Measurements from ENCODE around the gene WDR54.
"Not testable (repeated sequence)": the region's sequence is repeated elsewhere in the genome, so short reads cannot be mapped to it uniquely, and the experiment has no call there.

WDR54 gene

GRCh38 chr2:74454654-74455511 lies 33.4 kb downstream of the WDR54 start, which contains the start of gene INO80B:
TSS of gene INO80B (plus strand) at chr2:74455087. CDS start at chr2:74455117, 30 bp downstream.
- peak; percentile 96 to 98 for DNase-seq (ENCODE audit: low read depth in 1 of 2, low spot score in 1 of 2)

DNA sequence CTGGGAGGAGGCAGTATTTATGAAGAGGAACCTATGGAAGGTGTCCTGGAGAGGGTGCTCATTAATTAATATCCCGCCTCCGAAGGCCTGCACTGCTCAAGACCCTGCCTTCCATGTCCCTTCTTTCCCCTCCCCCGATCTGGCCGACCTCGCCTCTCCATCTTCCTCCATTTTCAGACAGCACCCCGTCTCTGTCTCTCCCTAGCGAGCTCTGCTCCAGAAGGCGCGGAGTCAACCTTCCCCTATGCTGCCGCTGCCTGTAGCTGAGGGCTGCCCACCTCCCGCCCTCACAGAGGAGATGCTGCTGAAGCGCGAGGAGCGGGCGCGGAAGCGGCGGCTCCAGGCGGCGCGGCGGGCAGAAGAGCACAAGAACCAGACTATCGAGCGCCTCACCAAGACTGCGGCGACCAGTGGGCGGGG lies 35.6 kb downstream of the WDR54 start:
- DNase-seq (ENCODE audit: low read depth in 1 of 2, low spot score in 1 of 2) = no peak

DNA sequence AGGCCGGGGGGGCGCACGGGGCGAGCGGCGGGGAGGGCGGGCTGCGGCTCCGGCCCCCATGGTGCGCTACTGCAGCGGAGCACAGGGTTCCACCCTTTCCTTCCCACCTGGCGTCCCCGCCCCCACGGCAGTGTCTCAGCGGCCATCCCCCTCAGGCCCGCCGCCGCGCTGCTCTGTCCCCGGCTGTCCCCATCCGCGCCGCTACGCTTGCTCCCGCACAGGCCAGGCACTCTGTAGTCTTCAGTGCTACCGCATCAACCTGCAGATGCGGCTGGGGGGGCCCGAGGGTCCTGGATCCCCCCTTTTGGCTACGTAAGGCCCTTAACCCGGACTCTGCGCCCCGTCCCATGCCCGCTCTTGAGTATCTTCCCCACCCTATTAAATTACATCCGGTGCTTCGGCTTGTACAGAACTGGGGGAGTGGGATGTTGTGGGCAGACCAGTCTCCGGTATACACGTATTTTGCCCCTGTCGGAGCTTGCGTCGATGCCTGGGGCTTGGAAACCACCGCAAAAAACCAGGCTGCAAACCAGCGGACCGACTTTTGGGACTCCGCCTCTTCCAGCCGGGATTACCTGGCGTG lies 36.1 kb downstream of the WDR54 start:
- peak; percentile 62 to 67 for DNase-seq (ENCODE audit: low read depth in 1 of 2, low spot score in 1 of 2)

- peak; percentile 90 to 99 for DNase-seq (ENCODE audit: low read depth in 1 of 2, low spot score in 1 of 2)
These were observed 36.8 kb downstream of the WDR54 start, which contains the start of gene WBP1 for GRCh38 chr2:74458132-74458937. TSS of gene WBP1 (plus strand) at chr2:74458438. CDS start at chr2:74458603, 165 bp downstream.

- DNase-seq (ENCODE audit: low read depth in 1 of 2, low spot score in 1 of 2) = no peak
These were observed 37.4 kb downstream of the WDR54 start for GRCh38 chr2:74458938-74459363.

DNA sequence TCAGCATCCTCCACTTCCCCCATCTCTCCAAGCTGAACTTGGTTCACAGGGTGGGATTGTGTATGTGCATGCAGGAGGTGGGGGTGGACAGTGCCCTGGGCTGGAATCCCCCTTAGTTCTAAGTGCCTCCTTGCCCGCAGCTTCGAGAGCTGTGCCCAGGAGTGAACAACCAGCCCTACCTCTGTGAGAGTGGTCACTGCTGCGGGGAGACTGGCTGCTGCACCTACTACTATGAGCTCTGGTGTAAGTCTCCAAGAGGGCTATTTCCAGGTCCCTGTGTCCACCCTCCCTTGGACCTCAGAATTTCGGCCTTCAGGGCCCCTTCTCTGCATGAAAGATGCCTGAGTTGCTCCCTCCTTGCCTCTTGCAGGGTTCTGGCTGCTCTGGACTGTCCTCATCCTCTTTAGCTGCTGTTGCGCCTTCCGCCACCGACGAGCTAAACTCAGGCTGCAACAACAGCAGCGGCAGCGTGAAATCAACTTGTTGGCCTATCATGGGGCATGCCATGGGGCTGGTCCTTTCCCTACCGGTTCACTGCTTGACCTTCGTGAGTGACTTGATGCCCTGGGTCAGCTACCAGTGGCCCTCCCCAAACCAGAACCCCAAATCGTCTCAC lies 38.1 kb downstream of the WDR54 start:
- DNase-seq (ENCODE audit: low read depth in 1 of 2, low spot score in 1 of 2) = not testable (repeated sequence)

GRCh38 chr2:74460187-74460586 lies 38.7 kb downstream of the WDR54 start:
- DNase-seq (ENCODE audit: low read depth in 1 of 2, low spot score in 1 of 2) = not testable (repeated sequence)

DNA sequence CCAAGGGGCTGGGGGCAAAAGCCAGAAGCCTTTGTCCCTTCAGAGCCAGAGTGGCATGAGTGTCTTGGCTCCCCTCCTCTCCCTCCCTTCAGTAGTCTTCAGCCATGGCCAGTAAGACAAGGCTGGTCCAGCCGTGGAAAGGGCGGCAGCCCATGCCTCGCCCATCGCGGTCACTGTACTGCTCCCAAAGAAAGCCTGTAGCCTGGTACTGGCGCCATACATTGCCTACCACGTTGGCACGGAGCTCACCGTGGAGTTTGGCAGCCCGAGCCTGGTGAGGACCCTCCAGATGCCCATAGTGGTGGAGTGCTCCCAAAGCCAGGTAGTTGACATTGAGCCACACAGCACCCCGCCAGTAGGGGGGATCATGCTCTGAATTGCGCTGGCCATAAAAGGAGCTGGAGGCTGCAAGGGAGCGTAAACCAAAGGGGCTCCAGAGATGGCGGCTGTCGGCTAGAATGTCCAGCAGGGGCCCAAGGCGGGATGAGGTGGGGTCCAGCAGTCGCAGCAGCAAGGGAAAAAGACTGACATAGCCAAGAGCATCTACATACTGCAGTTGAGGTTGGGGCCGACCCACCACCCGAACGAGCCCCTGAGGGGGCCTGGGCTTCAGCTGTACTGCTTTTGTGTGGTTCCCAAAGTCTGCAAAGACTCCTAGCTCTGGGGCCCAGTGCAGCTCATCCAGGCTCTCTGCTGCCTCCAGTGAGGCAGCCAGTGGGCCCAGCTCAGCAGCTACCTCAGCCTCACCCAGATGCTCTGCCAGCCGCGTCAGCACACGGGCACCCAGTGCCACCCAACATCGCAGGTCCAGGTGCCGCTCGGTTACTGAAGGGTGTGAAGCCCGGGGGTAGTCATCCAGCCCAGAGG lies 39.9 kb downstream of the WDR54 start:
- DNase-seq (ENCODE audit: low read depth in 1 of 2, low spot score in 1 of 2) = no peak

DNA sequence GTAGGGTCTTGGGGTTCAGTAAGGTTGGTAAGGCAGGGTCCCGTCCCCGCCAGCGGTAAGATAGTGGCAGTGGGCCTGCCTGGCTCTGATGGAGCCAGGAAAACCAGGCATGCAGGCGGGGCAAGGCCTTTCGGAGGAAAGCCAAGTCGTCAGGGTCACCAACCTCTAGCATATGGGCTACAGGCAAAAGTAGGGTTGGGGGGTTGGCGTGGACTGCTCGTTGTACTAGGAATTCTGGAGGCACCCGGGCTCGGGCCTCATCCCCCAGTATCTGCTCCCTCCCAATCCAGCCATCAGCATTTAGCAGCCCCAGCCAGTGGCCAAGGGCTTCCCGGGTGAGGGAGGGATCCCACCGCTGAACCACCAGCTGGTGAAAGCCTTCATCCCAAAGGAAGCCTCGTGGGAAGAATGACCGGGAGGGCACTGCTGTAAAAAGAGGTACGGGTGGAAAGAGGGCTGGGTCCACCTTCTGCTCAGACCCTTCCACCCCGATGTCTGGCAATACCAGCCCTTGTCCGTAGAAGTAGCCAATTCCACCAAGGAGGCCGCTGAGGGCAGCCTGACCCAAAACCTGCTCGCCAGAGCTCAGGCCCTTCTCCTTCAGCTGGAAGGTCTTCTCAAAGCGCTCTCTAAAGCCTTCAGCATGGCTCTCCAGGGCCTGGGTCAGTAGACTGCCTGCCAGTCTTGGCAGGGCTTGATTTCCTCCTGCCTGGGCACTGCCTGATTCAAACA lies 40.7 kb downstream of the WDR54 start:
- no peak for DNase-seq (ENCODE audit: low read depth in 1 of 2, low spot score in 1 of 2)

DNA sequence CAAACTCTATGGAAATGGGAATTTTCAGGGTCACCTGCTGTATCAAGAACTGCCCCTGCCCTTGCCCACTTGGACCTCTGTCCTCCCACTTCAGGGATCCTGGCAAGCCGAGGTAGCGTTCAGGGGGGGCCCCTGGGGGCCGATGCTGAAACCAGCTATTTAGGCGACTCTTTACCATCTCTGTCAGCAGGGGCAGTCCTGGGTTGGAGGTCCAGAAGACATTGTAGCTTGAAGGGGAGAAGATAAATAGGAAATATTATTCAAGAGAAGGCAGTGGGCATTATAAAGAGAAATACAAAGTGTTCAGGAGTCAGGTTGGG lies 41.2 kb downstream of the WDR54 start:
- no peak for DNase-seq (ENCODE audit: low read depth in 1 of 2, low spot score in 1 of 2)

- DNase-seq (ENCODE audit: low read depth in 1 of 2, low spot score in 1 of 2) = no peak
These were observed 42.9 kb downstream of the WDR54 start for GRCh38 chr2:74464406-74464805.

- not testable (repeated sequence) for DNase-seq (ENCODE audit: low read depth in 1 of 2, low spot score in 1 of 2)
These were observed 49.2 kb downstream of the WDR54 start for GRCh38 chr2:74470742-74471141.

GRCh38 chr2:74471332-74472065 lies 50.0 kb downstream of the WDR54 start:
- DNase-seq (ENCODE audit: low read depth in 1 of 2, low spot score in 1 of 2) = no peak

GRCh38 chr2:74472086-74472944 lies 50.8 kb downstream of the WDR54 start, which contains the start of gene MRPL53:
TSS of gene MRPL53 (minus strand) at chr2:74472680. CDS start at chr2:74472660, 20 bp downstream.
- DNase-seq (ENCODE audit: low read depth in 1 of 2, low spot score in 1 of 2) = peak; percentile 94 to 96

DNA sequence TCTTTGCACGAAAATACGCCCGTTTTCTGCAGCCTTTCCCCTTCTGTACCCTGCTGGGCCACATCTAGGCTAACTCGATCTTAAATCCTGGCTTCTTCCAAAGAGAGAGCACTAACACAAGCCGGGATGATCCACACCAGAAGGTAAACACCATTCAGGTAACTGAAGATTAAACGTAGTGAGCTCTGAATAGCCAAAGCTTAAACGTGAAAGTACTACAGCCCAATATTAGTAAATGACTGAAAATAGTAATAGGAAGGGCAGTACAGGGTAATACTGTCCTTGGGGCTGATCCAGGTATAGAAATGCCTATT lies 51.4 kb downstream of the WDR54 start:
- DNase-seq (ENCODE audit: low read depth in 1 of 2, low spot score in 1 of 2) = no peak

GRCh38 chr2:74474481-74474880 lies 53.0 kb downstream of the WDR54 start:
- DNase-seq (ENCODE audit: low read depth in 1 of 2, low spot score in 1 of 2) = no peak

DNA sequence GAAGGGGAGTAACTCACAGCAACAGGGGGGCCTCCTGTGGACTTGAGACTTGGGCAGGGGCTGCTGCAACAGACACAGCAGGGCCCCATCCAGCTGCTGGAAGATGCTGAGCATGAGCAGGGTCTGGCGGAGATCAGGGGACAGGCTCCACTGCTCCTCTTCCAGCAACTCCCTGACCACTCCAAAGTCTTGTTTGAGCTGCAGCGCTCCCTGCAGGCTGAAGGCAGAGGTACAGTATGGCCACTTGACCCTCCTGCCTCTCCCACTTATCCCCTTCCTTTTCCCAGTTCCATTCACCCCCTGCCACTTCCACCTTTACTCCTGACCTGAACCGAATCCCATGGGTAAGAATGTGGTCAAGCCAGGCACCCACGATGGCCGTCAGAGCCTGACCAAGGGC lies 53.4 kb downstream of the WDR54 start:
- DNase-seq (ENCODE audit: low read depth in 1 of 2, low spot score in 1 of 2) = no peak
